Effector memory CD8-positive, alpha-beta T cell (primary cell): ENCODE data around the gene BCDIN3D.

Experiments used
- ATAC-seq: fragments of 150-1000 bp; cut with Tn5 transposase; replicated peaks from 2 replicates; pipeline ENCODE4 v1.10.0; 2021; ENCODE audit warnings: mild to moderate bottlenecking, moderate library complexity
- DNase-seq, 3 experiments: peaks; one replicate each; pipeline ENCODE4 v3.0.0; 2021
- H3K27ac Mint-ChIP-seq, 2 donors: one replicate each; pipeline ENCODE4 v1.8.0; 2022; ENCODE audit warnings: mild to moderate bottlenecking in 2 of 2, mixed read lengths in 2 of 2, moderate library complexity in 2 of 2
- H3K27me3 Mint-ChIP-seq, 2 donors: one replicate each; pipeline ENCODE4 v1.8.0; 2022; ENCODE audit warnings: mixed read lengths in 2 of 2
- H3K36me3 Mint-ChIP-seq: one replicate; pipeline ENCODE4 v1.8.0; 2022; ENCODE audit warnings: mild to moderate bottlenecking, moderate library complexity, mixed read lengths; ENCODE audit not compliant: insufficient read depth
- H3K4me1 Mint-ChIP-seq, 2 donors: one replicate each; pipeline ENCODE4 v1.8.0; 2022; ENCODE audit warnings: low read depth in 2 of 2, mixed read lengths in 2 of 2
- H3K4me3 Mint-ChIP-seq, 2 donors: one replicate each; pipeline ENCODE4 v1.8.0; 2022; ENCODE audit warnings: mild to moderate bottlenecking in 2 of 2, mixed read lengths in 2 of 2, moderate library complexity in 2 of 2
- H3K9me3 Mint-ChIP-seq, 2 donors: one replicate each; pipeline ENCODE4 v1.8.0; 2022; ENCODE audit warnings: mixed read lengths in 2 of 2
- total RNA-seq, 9 experiments: gene quantifications; one replicate each; lab custom pipeline; 2026; lab: John Stamatoyannopoulos, UW

BCDIN3D gene
- 4.0 to 18.8 (median 10.0) reads per million in 9 experiments for total RNA-seq

GRCh38 chr12:49842519-49843352, at the start of gene BCDIN3D:
TSS of gene BCDIN3D (minus strand) at chr12:49843106. CDS start at chr12:49843087, 19 bp downstream.
- ATAC-seq (peak; percentile 93), DNase-seq (peak; percentile 86 to 87 (median 86))
- Mint-ChIP-seq H3K27me3 (no peaks in the 10 kb centered on the region), H3K36me3 (peaks cover 11% of the 10 kb centered on the region), H3K27ac (peak within 1 kb of the TSS; percentile 93 to 94), H3K4me1 (peaks cover 19 to 29% of the 10 kb centered on the region in 2 donors), H3K4me3 (peak within 1 kb of the TSS; percentile 90 to 91), H3K9me3 (no peaks in the 10 kb centered on the region)

- no peaks in the 10 kb centered on the region for H3K4me1 Mint-ChIP-seq
- peaks cover 19 to 37% of the 10 kb centered on the region in 2 donors for H3K27me3 Mint-ChIP-seq
- no peak overlapping the region for H3K4me3 Mint-ChIP-seq
- H3K36me3 Mint-ChIP-seq, result no peaks in the 10 kb centered on the region
- H3K9me3 Mint-ChIP-seq, result no peaks in the 10 kb centered on the region
- H3K27ac Mint-ChIP-seq, result no peak overlapping the region
- ATAC-seq, result no peak
- no peak for DNase-seq
Measured at GRCh38 chr12:49892084-49892731, 49.3 kb upstream of the BCDIN3D start.

- ATAC-seq, result no peak
- H3K9me3 Mint-ChIP-seq, result no peaks in the 10 kb centered on the region
- no peak overlapping the region for H3K27ac Mint-ChIP-seq
- DNase-seq, result no peak
- peaks cover 25 to 43% of the 10 kb centered on the region in 2 donors for H3K27me3 Mint-ChIP-seq
- H3K36me3 Mint-ChIP-seq, result no peaks in the 10 kb centered on the region
- H3K4me3 Mint-ChIP-seq, result no peak overlapping the region
- H3K4me1 Mint-ChIP-seq, result no peaks in the 10 kb centered on the region
Measured at GRCh38 chr12:49891476-49891875, 48.6 kb upstream of the BCDIN3D start.

- ATAC-seq, result no peak
- Mint-ChIP-seq H3K4me1 (no peaks in the 10 kb centered on the region), H3K9me3 (no peaks in the 10 kb centered on the region), H3K27me3 (peaks cover 25 to 47% of the 10 kb centered on the region in 2 donors), H3K4me3 (no peak overlapping the region), H3K27ac (no peak overlapping the region), H3K36me3 (no peaks in the 10 kb centered on the region)
- no peak for DNase-seq
Measured at GRCh38 chr12:49891012-49891411, 48.1 kb upstream of the BCDIN3D start.

- Mint-ChIP-seq H3K36me3 (no peaks in the 10 kb centered on the region), H3K4me1 (no peaks in the 10 kb centered on the region), H3K9me3 (no peaks in the 10 kb centered on the region), H3K27me3 (peaks cover 25 to 57% of the 10 kb centered on the region in 2 donors), H3K4me3 (no peak overlapping the region), H3K27ac (no peak overlapping the region)
- ATAC-seq (no peak), DNase-seq (no peak)
Measured at GRCh38 chr12:49890096-49890461, 47.2 kb upstream of the BCDIN3D start.

- H3K36me3 Mint-ChIP-seq, result no peaks in the 10 kb centered on the region
- no peak for DNase-seq
- no peaks in the 10 kb centered on the region for H3K9me3 Mint-ChIP-seq
- no peaks in the 10 kb centered on the region for H3K4me1 Mint-ChIP-seq
- peaks cover 25 to 62% of the 10 kb centered on the region in 2 donors for H3K27me3 Mint-ChIP-seq
- no peak overlapping the region for H3K27ac Mint-ChIP-seq
- no peak for ATAC-seq
- H3K4me3 Mint-ChIP-seq, result no peak overlapping the region
Measured at GRCh38 chr12:49889361-49890095, 46.6 kb upstream of the BCDIN3D start.

- Mint-ChIP-seq H3K4me1 (no peaks in the 10 kb centered on the region), H3K27ac (no peak overlapping the region), H3K4me3 (no peak overlapping the region), H3K9me3 (no peaks in the 10 kb centered on the region), H3K36me3 (no peaks in the 10 kb centered on the region), H3K27me3 (peaks cover 31 to 69% of the 10 kb centered on the region in 2 donors)
- DNase-seq, result no peak
- no peak for ATAC-seq
Measured at GRCh38 chr12:49888461-49889151, 45.7 kb upstream of the BCDIN3D start.

GRCh38 chr12:49887536-49888401, 44.9 kb upstream of the BCDIN3D start:
- no peak overlapping the region for H3K27ac Mint-ChIP-seq
- H3K27me3 Mint-ChIP-seq, result peaks cover 23 to 67% of the 10 kb centered on the region in 2 donors
- no peaks in the 10 kb centered on the region for H3K4me1 Mint-ChIP-seq
- no peak for DNase-seq
- no peaks in the 10 kb centered on the region for H3K36me3 Mint-ChIP-seq
- ATAC-seq, result no peak
- no peak overlapping the region for H3K4me3 Mint-ChIP-seq
- H3K9me3 Mint-ChIP-seq, result no peaks in the 10 kb centered on the region

GRCh38 chr12:49887091-49887490, 44.2 kb upstream of the BCDIN3D start:
- H3K4me1 Mint-ChIP-seq, result no peaks in the 10 kb centered on the region
- H3K4me3 Mint-ChIP-seq, result no peak overlapping the region
- no peaks in the 10 kb centered on the region for H3K36me3 Mint-ChIP-seq
- H3K27ac Mint-ChIP-seq, result no peak overlapping the region
- no peaks in the 10 kb centered on the region for H3K9me3 Mint-ChIP-seq
- DNase-seq (no peak), ATAC-seq (no peak)
- H3K27me3 Mint-ChIP-seq, result peaks cover 16 to 60% of the 10 kb centered on the region in 2 donors

- Mint-ChIP-seq H3K27me3 (peaks cover 13 to 57% of the 10 kb centered on the region in 2 donors), H3K4me1 (no peaks in the 10 kb centered on the region), H3K27ac (no peak overlapping the region), H3K36me3 (no peaks in the 10 kb centered on the region), H3K4me3 (no peak overlapping the region), H3K9me3 (no peaks in the 10 kb centered on the region)
- DNase-seq (no peak), ATAC-seq (no peak)
Measured at GRCh38 chr12:49885663-49886461, 43.0 kb upstream of the BCDIN3D start.

GRCh38 chr12:49885118-49885517, 42.2 kb upstream of the BCDIN3D start:
- Mint-ChIP-seq H3K27ac (no peak overlapping the region), H3K9me3 (peaks cover 0 to 5% of the 10 kb centered on the region in 2 donors), H3K4me1 (peaks cover under 1 to 3% of the 10 kb centered on the region in 2 donors), H3K27me3 (peaks cover 13 to 50% of the 10 kb centered on the region in 2 donors), H3K36me3 (no peaks in the 10 kb centered on the region), H3K4me3 (no peak overlapping the region)
- ATAC-seq, result no peak
- no peak for DNase-seq
